Endodermal cell (in vitro differentiated cells): Measurements from ENCODE around the gene TNS3. TPM values are rescaled to one million over a fixed set of nuclear protein-coding genes. Genes with fewer than 3 reads are reported as not detected.

Source experiments
- DNase-seq: peaks from one replicate; pipeline ENCODE4 v3.0.0-alpha.2; 2017
- H3K27ac ChIP-seq: 2 replicates; pipeline ENCODE4 v1.5.1; 2013; ENCODE audit warnings: mild to moderate bottlenecking, low read depth, low read length, moderate library complexity
- H3K27me3 ChIP-seq: 2 replicates; pipeline ENCODE4 v1.6.1; 2013; ENCODE audit warnings: mild to moderate bottlenecking, low read length, moderate library complexity; ENCODE audit not compliant: insufficient read depth, control insufficient read depth, poor library complexity, severe bottlenecking
- H3K36me3 ChIP-seq: 2 replicates; pipeline ENCODE4 v1.7.0; 2013; ENCODE audit warnings: mild to moderate bottlenecking, low read length, moderate library complexity; ENCODE audit not compliant: control insufficient read depth, insufficient read depth
- H3K4me1 ChIP-seq: one replicate; pipeline ENCODE4 v1.7.0; 2013; ENCODE audit warnings: low read length; ENCODE audit not compliant: control insufficient read depth, insufficient read depth
- H3K4me3 ChIP-seq: 2 replicates; pipeline ENCODE4 v1.5.1; 2013; ENCODE audit warnings: mild to moderate bottlenecking, low read length, moderate library complexity
- H3K9ac ChIP-seq: 2 replicates; pipeline ENCODE4 v1.6.1; 2013; ENCODE audit warnings: mild to moderate bottlenecking, low read length, moderate library complexity; ENCODE audit not compliant: poor library complexity, severe bottlenecking; ENCODE audit errors: extremely low read depth
- H3K9me3 ChIP-seq: 2 replicates; pipeline ENCODE4 v1.6.1; 2013; ENCODE audit warnings: mild to moderate bottlenecking, low read length, moderate library complexity; ENCODE audit not compliant: control insufficient read depth
- H3K27ac Mint-ChIP-seq: 2 replicates; pipeline ENCODE4 v1.8.0; 2020; ENCODE audit warnings: mixed read lengths
- H3K27me3 Mint-ChIP-seq: 2 replicates; pipeline ENCODE4 v1.8.0; 2021; ENCODE audit warnings: mild to moderate bottlenecking, mixed read lengths; ENCODE audit not compliant: insufficient read depth
- H3K36me3 Mint-ChIP-seq: 2 replicates; pipeline ENCODE4 v1.8.0; 2020; ENCODE audit warnings: low read depth, mixed read lengths
- H3K4me1 Mint-ChIP-seq: 2 replicates; pipeline ENCODE4 v1.8.0; 2020; ENCODE audit warnings: mixed read lengths
- H3K4me3 Mint-ChIP-seq: 2 replicates; pipeline ENCODE4 v1.8.0; 2020; ENCODE audit warnings: mild to moderate bottlenecking, moderate library complexity, mixed read lengths
- H3K9me3 Mint-ChIP-seq: 2 replicates; pipeline ENCODE4 v1.8.0; 2020; ENCODE audit warnings: mild to moderate bottlenecking, mixed read lengths
- WGBS, 2 experiments: methylation state at CpG; one replicate each; pipeline versions ENCODE4 v1.1.5 to v1.1.7; 2013; ENCODE audit warnings: missing lambda C conversion rate in 2 of 2, mixed read lengths in 1 of 2; ENCODE audit not compliant: insufficient coverage in 1 of 2, insufficient read length in 1 of 2; 5-methylcytosine and 5-hydroxymethylcytosine counted together
- total RNA-seq, 2 donors: library from RNA; stranded (reverse); fragmentation: NEBNext Ultra II Directional in 1 of 2; extraction: Animal tissue kit (Norgen Biotek cat#: 25700) in 1 of 2; gene quantifications; 2 replicates in 1 of 2; 3 replicates in 1 of 2; pipeline ENCODE4 v1.2.1, GENCODE V29; 2021
- TF ChIP-seq, protein P1 (sequence below): fragments of 200-600 bp; sonication (generic); conservative IDR thresholded peaks from 2 replicates; pipeline ENCODE4 v1.5.0; 2021; ENCODE audit warnings: antibody characterized with exemption, mild to moderate bottlenecking

The TNS3 gene
- total RNA-seq, 2 donors from 2014 or later = 33.8 to 38.5 TPM

DNA sequence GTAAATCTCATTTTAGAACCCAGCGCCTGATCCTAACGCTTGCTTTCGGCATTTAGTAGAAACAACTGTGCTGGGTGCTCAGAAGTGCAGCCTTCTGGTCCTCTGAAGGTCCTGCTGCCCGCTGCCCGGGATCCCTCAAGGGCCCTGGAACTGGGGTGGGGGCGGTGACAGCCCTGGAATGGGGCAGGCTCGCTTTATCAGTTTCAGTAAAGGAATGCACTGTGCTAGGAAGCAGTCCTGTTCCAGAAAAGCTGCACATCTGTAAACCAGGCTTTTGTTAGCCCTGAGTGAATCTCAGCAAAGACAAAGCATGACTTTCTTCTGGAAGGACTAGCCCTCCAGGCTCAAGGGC, 254.6 kb downstream of the TNS3 start:
- H3K4me1 ChIP-seq = peaks cover 17% of the 10 kb centered on the region
- Mint-ChIP-seq H3K4me3 (peak overlapping the region; percentile 52), H3K27ac (peak overlapping the region; percentile 93), H3K36me3 (peaks cover 5% of the 10 kb centered on the region), H3K9me3 (no peaks in the 10 kb centered on the region), H3K4me1 (peaks cover 43% of the 10 kb centered on the region), H3K27me3 (no peaks in the 10 kb centered on the region)
- H3K4me3 ChIP-seq = peak overlapping the region; percentile 69
- H3K9me3 ChIP-seq = no peaks in the 10 kb centered on the region
- TF ChIP-seq, protein P1, sequence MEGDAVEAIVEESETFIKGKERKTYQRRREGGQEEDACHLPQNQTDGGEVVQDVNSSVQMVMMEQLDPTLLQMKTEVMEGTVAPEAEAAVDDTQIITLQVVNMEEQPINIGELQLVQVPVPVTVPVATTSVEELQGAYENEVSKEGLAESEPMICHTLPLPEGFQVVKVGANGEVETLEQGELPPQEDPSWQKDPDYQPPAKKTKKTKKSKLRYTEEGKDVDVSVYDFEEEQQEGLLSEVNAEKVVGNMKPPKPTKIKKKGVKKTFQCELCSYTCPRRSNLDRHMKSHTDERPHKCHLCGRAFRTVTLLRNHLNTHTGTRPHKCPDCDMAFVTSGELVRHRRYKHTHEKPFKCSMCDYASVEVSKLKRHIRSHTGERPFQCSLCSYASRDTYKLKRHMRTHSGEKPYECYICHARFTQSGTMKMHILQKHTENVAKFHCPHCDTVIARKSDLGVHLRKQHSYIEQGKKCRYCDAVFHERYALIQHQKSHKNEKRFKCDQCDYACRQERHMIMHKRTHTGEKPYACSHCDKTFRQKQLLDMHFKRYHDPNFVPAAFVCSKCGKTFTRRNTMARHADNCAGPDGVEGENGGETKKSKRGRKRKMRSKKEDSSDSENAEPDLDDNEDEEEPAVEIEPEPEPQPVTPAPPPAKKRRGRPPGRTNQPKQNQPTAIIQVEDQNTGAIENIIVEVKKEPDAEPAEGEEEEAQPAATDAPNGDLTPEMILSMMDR = no peak
- H3K27me3 ChIP-seq = no peaks in the 10 kb centered on the region
- H3K9ac ChIP-seq = peak overlapping the region; percentile 60
- 68 to 85% methylated on average over 5 to 7 of the region's 7 CpGs for WGBS, 2 experiments
- H3K27ac ChIP-seq = peak overlapping the region; percentile 95
- no peaks in the 10 kb centered on the region for H3K36me3 ChIP-seq
- no peak for DNase-seq

GRCh38 chr7:47326808-47327207, 255.1 kb downstream of the TNS3 start:
- H3K4me1 Mint-ChIP-seq = peaks cover 39% of the 10 kb centered on the region
- Histone ChIP-seq H3K4me1 (peaks cover 17% of the 10 kb centered on the region), H3K27ac (peak overlapping the region; percentile 95), H3K27me3 (no peaks in the 10 kb centered on the region), H3K9me3 (no peaks in the 10 kb centered on the region), H3K4me3 (no peak overlapping the region), H3K36me3 (peaks cover under 1% of the 10 kb centered on the region), H3K9ac (no peak overlapping the region)
- H3K36me3 Mint-ChIP-seq = peaks cover 5% of the 10 kb centered on the region
- no peak overlapping the region for H3K27ac Mint-ChIP-seq
- TF ChIP-seq, protein P1 = no peak
- WGBS, 2 experiments = 80 to 83% methylated on average over 1 to 8 of the region's 8 CpGs
- peak; percentile 50 for DNase-seq
- no peaks in the 10 kb centered on the region for H3K27me3 Mint-ChIP-seq
- no peaks in the 10 kb centered on the region for H3K9me3 Mint-ChIP-seq
- H3K4me3 Mint-ChIP-seq = no peak overlapping the region

- no peak overlapping the region for H3K4me3 ChIP-seq
- peaks cover 6% of the 10 kb centered on the region for H3K36me3 ChIP-seq
- Mint-ChIP-seq H3K27ac (no peak overlapping the region), H3K4me3 (no peak overlapping the region), H3K36me3 (peaks cover 5% of the 10 kb centered on the region), H3K27me3 (no peaks in the 10 kb centered on the region), H3K4me1 (peaks cover 36% of the 10 kb centered on the region), H3K9me3 (no peaks in the 10 kb centered on the region)
- 73% methylated on average over 2 of the region's 2 CpGs; no CpG with 5 or more reads in 1 of the 2 experiments for WGBS, 2 experiments
- TF ChIP-seq, protein P1 = peak; percentile 73
- H3K9ac ChIP-seq = no peak overlapping the region
- H3K27ac ChIP-seq = no peak overlapping the region
- peak; percentile 60 for DNase-seq
- H3K4me1 ChIP-seq = peaks cover 17% of the 10 kb centered on the region
- no peaks in the 10 kb centered on the region for H3K27me3 ChIP-seq
- H3K9me3 ChIP-seq = no peaks in the 10 kb centered on the region
Observed at GRCh38 chr7:47326220-47326619, 255.7 kb downstream of the TNS3 start.
